ENCODE results near the gene BAZ2B.

The BAZ2B gene

GRCh38 chr2:159616286-159616701 lies at the start of gene BAZ2B:
BAZ2B (minus strand) TSS chr2:159616548; CDS start chr2:159478719, 137,829 bp downstream.
- TF ChIP-seq CTCF (IDR thresholded peaks at IDR 0.05; ENCODE audit: insufficient read depth, low read depth, low read length, missing control alignments), result no peak
- peak within 1 kb of the TSS; percentile 72 for H3K4me3 ChIP-seq (ENCODE audit: low read length)
- DNase-seq (ENCODE audit: low read depth), result peak; percentile 82

GRCh38 chr2:159661286-159661685 lies 44.9 kb upstream of the BAZ2B start:
- no peak for DNase-seq (ENCODE audit: low read depth)
- no peak overlapping the region for H3K4me3 ChIP-seq (ENCODE audit: low read length)
- no peak for TF ChIP-seq CTCF (IDR thresholded peaks at IDR 0.05; ENCODE audit: insufficient read depth, low read depth, low read length, missing control alignments)

GRCh38 chr2:159658881-159659873 lies 42.8 kb upstream of the BAZ2B start:
- H3K4me3 ChIP-seq (ENCODE audit: low read length), result no peak overlapping the region
- DNase-seq (ENCODE audit: low read depth), result no peak
- TF ChIP-seq CTCF (IDR thresholded peaks at IDR 0.05; ENCODE audit: insufficient read depth, low read depth, low read length, missing control alignments), result no peak

- DNase-seq (ENCODE audit: low read depth), result no peak
- TF ChIP-seq CTCF (IDR thresholded peaks at IDR 0.05; ENCODE audit: insufficient read depth, low read depth, low read length, missing control alignments), result no peak
- no peak overlapping the region for H3K4me3 ChIP-seq (ENCODE audit: low read length)
Measured at GRCh38 chr2:159653962-159654361, 37.6 kb upstream of the BAZ2B start.

GRCh38 chr2:159651884-159652283 lies 35.5 kb upstream of the BAZ2B start:
- no peak for DNase-seq (ENCODE audit: low read depth)
- TF ChIP-seq CTCF (IDR thresholded peaks at IDR 0.05; ENCODE audit: insufficient read depth, low read depth, low read length, missing control alignments), result no peak
- no peak overlapping the region for H3K4me3 ChIP-seq (ENCODE audit: low read length)

GRCh38 chr2:159650574-159650973 lies 34.2 kb upstream of the BAZ2B start:
- no peak overlapping the region for H3K4me3 ChIP-seq (ENCODE audit: low read length)
- DNase-seq (ENCODE audit: low read depth), result no peak
- no peak for TF ChIP-seq CTCF (IDR thresholded peaks at IDR 0.05; ENCODE audit: insufficient read depth, low read depth, low read length, missing control alignments)
